H1 (cell line): ENCODE measurements around the gene RAB25. TPM values are rescaled to one million over a fixed set of nuclear protein-coding genes. Genes with fewer than 3 reads are reported as not detected.

ENCODE experiments used
- CTCF ChIA-PET: fragments of 300-600 bp; sonication (Branson Sonifier 250); formaldehyde crosslinking; loops from one replicate; lab custom pipeline; 2021; ENCODE audit not compliant: partially characterized antibody; lab: Charles Lee
- POLR2A ChIA-PET: fragments of 300-600 bp; sonication (Branson Sonifier 250); formaldehyde crosslinking; loops from one replicate; lab custom pipeline; 2021; ENCODE audit warnings: inconsistent platforms; ENCODE audit not compliant: partially characterized antibody; lab: Charles Lee
- DNase-seq, 2 experiments: peaks; one replicate each; pipeline versions ENCODE4 v3.0.0 to v3.0.0-alpha.2; 2010 to 2022; ENCODE audit warnings: low spot score in 2 of 2, low read depth in 1 of 2, mixed read lengths in 1 of 2
- FAIRE-seq: peaks from 2 replicates; lab custom pipeline; 2011; peaks lifted over from hg19 to GRCh38; lab: Jason Lieb, UNC
- H2AFZ ChIP-seq: 2 replicates; pipeline ENCODE4 v1.8.1; 2012; ENCODE audit warnings: low read length, inconsistent platforms
- H2AK5ac ChIP-seq: 2 replicates; pipeline ENCODE4 v1.6.1; 2013; ENCODE audit warnings: low read depth, low read length
- H2BK120ac ChIP-seq: replicated peaks from 2 replicates; pipeline ENCODE3; 2013; ENCODE audit warnings: low read depth, low read length, inconsistent platforms
- H2BK12ac ChIP-seq: 2 replicates; pipeline ENCODE4 v1.6.1; 2013; ENCODE audit warnings: low read depth, low read length
- H2BK15ac ChIP-seq: 2 replicates; pipeline ENCODE4 v1.6.1; 2013; ENCODE audit warnings: low read length
- H2BK20ac ChIP-seq: 2 replicates; pipeline ENCODE4 v1.6.1; 2013; ENCODE audit warnings: low read length
- H2BK5ac ChIP-seq: 2 replicates; pipeline ENCODE4 v1.6.1; 2013; ENCODE audit warnings: low read depth, low read length
- H3K14ac ChIP-seq: 2 replicates; pipeline ENCODE4 v1.6.1; 2013; ENCODE audit warnings: inconsistent platforms; ENCODE audit not compliant: insufficient read length
- H3K18ac ChIP-seq: 2 replicates; pipeline ENCODE4 v1.6.1; 2013; ENCODE audit warnings: low read length; ENCODE audit errors: extremely low read depth
- H3K23ac ChIP-seq: 2 replicates; pipeline ENCODE4 v1.6.1; 2013; ENCODE audit warnings: inconsistent platforms; ENCODE audit not compliant: insufficient read length
- H3K23me2 ChIP-seq: 2 replicates; pipeline ENCODE4 v1.6.1; 2013; ENCODE audit warnings: low read depth, low read length
- H3K27ac ChIP-seq: 2 replicates; pipeline ENCODE4 v1.6.1; 2011; ENCODE audit warnings: low read depth, low read length, inconsistent platforms
- H3K27me3 ChIP-seq, 4 experiments: replicated peaks in 1 of 4; 1 replicate in 1 of 4; 2 replicates in 3 of 4; pipeline versions ENCODE4 v1.6.1 to v1.8.1; 2011 to 2013; ENCODE audit warnings: low read length in 3 of 4, mild to moderate bottlenecking in 3 of 4, inconsistent platforms in 2 of 4, mixed read lengths in 2 of 4, moderate library complexity in 1 of 4; ENCODE audit not compliant: control insufficient read depth in 3 of 4, insufficient read depth in 3 of 4; ENCODE audit errors: extremely low read depth in 1 of 4
- H3K36me3 ChIP-seq, 4 experiments: 2 replicates each; pipeline versions ENCODE4 v1.6.1 to v1.8.1; 2011 to 2013; ENCODE audit warnings: mild to moderate bottlenecking in 4 of 4, low read length in 3 of 4, moderate library complexity in 2 of 4, control low read depth in 1 of 4, inconsistent platforms in 1 of 4; ENCODE audit not compliant: insufficient read depth in 4 of 4, control insufficient read depth in 2 of 4
- H3K4ac ChIP-seq: replicated peaks from 2 replicates; pipeline ENCODE3; 2013; ENCODE audit warnings: low read length, low read depth, mixed read lengths, inconsistent platforms; ENCODE audit not compliant: insufficient read length
- H3K4me1 ChIP-seq, 4 experiments: replicated peaks in 1 of 4; 1 replicate in 1 of 4; 2 replicates in 3 of 4; pipeline versions ENCODE4 v1.6.1 to v1.8.1; 2011 to 2013; ENCODE audit warnings: low read length in 3 of 4, inconsistent platforms in 2 of 4, mixed read lengths in 1 of 4; ENCODE audit not compliant: insufficient read depth in 4 of 4, control insufficient read depth in 3 of 4
- H3K4me2 ChIP-seq, 2 experiments: 2 replicates each; pipeline versions ENCODE4 v1.6.1 to v1.8.1; 2011 to 2013; ENCODE audit warnings: low read depth in 2 of 2, low read length in 2 of 2, control low read depth in 1 of 2, inconsistent platforms in 1 of 2, mild to moderate bottlenecking in 1 of 2; ENCODE audit not compliant: insufficient read depth in 1 of 2
- H3K4me3 ChIP-seq, 4 experiments: fragments of 200-600, 300-600 bp in 1 of 4; sonication (generic), shearing (Covaris generic), sonication (Bioruptor Twin) in 1 of 4; 2 replicates each; pipeline versions ENCODE4 v1.5.1 to v1.8.1; 2011 to 2016; ENCODE audit warnings: low read length in 4 of 4, low read depth in 3 of 4, control low read depth in 2 of 4, inconsistent platforms in 2 of 4, mild to moderate bottlenecking in 2 of 4, mixed read lengths in 1 of 4, moderate library complexity in 1 of 4; ENCODE audit not compliant: insufficient read depth in 2 of 4; ENCODE audit errors: extremely low read depth in 1 of 4
- H3K56ac ChIP-seq: replicated peaks from 2 replicates; pipeline ENCODE3; 2013; ENCODE audit warnings: low read depth, mild to moderate bottlenecking, mixed read lengths, low read length, inconsistent platforms; ENCODE audit not compliant: insufficient read length
- H3K79me1 ChIP-seq: 2 replicates; pipeline ENCODE4 v1.6.1; 2013; ENCODE audit warnings: low read depth, low read length, control low read depth
- H3K79me2 ChIP-seq, 2 experiments: 2 replicates each; pipeline versions ENCODE4 v1.6.1 to v1.8.1; 2012 to 2013; ENCODE audit warnings: low read length in 2 of 2, mild to moderate bottlenecking in 2 of 2, inconsistent platforms in 1 of 2; ENCODE audit not compliant: insufficient read depth in 2 of 2, control insufficient read depth in 1 of 2
- H3K9ac ChIP-seq, 4 experiments: replicated peaks in 1 of 4; 1 replicate in 1 of 4; 2 replicates in 3 of 4; pipeline versions ENCODE4 v1.6.1 to v1.8.1; 2011 to 2013; ENCODE audit warnings: low read depth in 3 of 4, low read length in 3 of 4, control low read depth in 2 of 4, mild to moderate bottlenecking in 2 of 4, moderate library complexity in 2 of 4, inconsistent platforms in 1 of 4; ENCODE audit errors: extremely low read depth in 1 of 4
- H3K9me3 ChIP-seq, 2 experiments: 2 replicates each; pipeline versions ENCODE4 v1.6.1 to v1.8.1; 2012 to 2013; ENCODE audit warnings: mild to moderate bottlenecking in 2 of 2, moderate library complexity in 2 of 2, control low read depth in 1 of 2, inconsistent platforms in 1 of 2, low read depth in 1 of 2, low read length in 1 of 2, mixed read lengths in 1 of 2; ENCODE audit not compliant: insufficient read depth in 2 of 2
- H4K20me1 ChIP-seq, 2 experiments: replicated peaks in 1 of 2; 2 replicates each; pipeline versions ENCODE3 to v1.8.1; 2011 to 2013; ENCODE audit warnings: inconsistent platforms in 2 of 2, low read length in 2 of 2, mild to moderate bottlenecking in 1 of 2; ENCODE audit not compliant: insufficient read depth in 2 of 2, control insufficient read depth in 1 of 2
- H4K5ac ChIP-seq: 2 replicates; pipeline ENCODE4 v1.6.1; 2013; ENCODE audit warnings: low read length, low read depth, mixed read lengths, inconsistent platforms; ENCODE audit not compliant: insufficient read length
- H4K8ac ChIP-seq: 2 replicates; pipeline ENCODE4 v1.8.0; 2013; ENCODE audit warnings: mild to moderate bottlenecking, moderate library complexity, low read length, inconsistent platforms; ENCODE audit not compliant: insufficient read depth; ENCODE audit errors: extremely low read depth
- H4K91ac ChIP-seq: replicated peaks from 2 replicates; pipeline ENCODE3; 2013; ENCODE audit warnings: low read length, mixed read lengths, inconsistent platforms; ENCODE audit not compliant: insufficient read length
- CTBP2 ChIP-seq: IDR thresholded peaks from 2 replicates; pipeline ENCODE4 v1.7.0; 2011; ENCODE audit warnings: borderline replicate concordance, mild to moderate bottlenecking, moderate library complexity, mixed read lengths, low read length; ENCODE audit not compliant: insufficient read depth, insufficient read length
- JUN ChIP-seq: IDR thresholded peaks from 2 replicates; pipeline ENCODE4 v1.6.1; 2011; ENCODE audit warnings: low read depth, mild to moderate bottlenecking, improper control_type of control experiment, low read length
- KDM5A ChIP-seq: fragments of 200-600 bp; IDR thresholded peaks from 2 replicates; pipeline ENCODE4 v1.7.1; 2012; ENCODE audit warnings: mild to moderate bottlenecking, low read length, inconsistent platforms, mixed read lengths
- SIRT6 ChIP-seq: IDR thresholded peaks from one replicate; pipeline ENCODE4 v1.7.1; 2012; ENCODE audit warnings: low read length, inconsistent platforms
- TAF1 ChIP-seq: IDR thresholded peaks from 2 replicates; pipeline ENCODE4 v1.6.1; 2011; ENCODE audit warnings: mild to moderate bottlenecking, low read depth, low read length
- TCF12 ChIP-seq: IDR thresholded peaks from 2 replicates; pipeline ENCODE4 v1.6.1; 2011; ENCODE audit warnings: low read depth, mild to moderate bottlenecking, low read length
- WGBS, 2 experiments: shearing (Covaris generic) in 1 of 2; methylation state at CpG; one replicate each; pipeline versions ENCODE4 v1.1.6 to v1.1.7; 2013 to 2015; ENCODE audit warnings: low lambda C conversion rate in 2 of 2, mixed read lengths in 2 of 2, inconsistent platforms in 1 of 2, low coverage in 1 of 2, missing lambda C conversion rate in 1 of 2; ENCODE audit not compliant: insufficient replicate concordance in 2 of 2, insufficient coverage in 1 of 2, insufficient read length in 1 of 2; ENCODE audit errors: extremely low coverage in 1 of 2, missing lambda C conversion rate in 1 of 2; 5-methylcytosine and 5-hydroxymethylcytosine counted together
- polyA plus RNA-seq, 7 experiments: library from polyadenylated mRNA; depleted of rRNA in 3 of 7; stranded (reverse) in 5 of 7; unstranded in 2 of 7; fragments of >200 nt in 5 of 7; fragments of 200-250 nt in 2 of 7; gene quantifications; 1 replicate in 5 of 7; 2 replicates in 1 of 7; 4 replicates in 1 of 7; pipeline versions ENCODE4 v1.2.1 to v1.2.3, GENCODE V29; 2011 to 2013; ENCODE audit warnings: missing spikeins in 2 of 7, mixed read lengths in 2 of 7
- total RNA-seq: library from RNA; stranded (reverse); fragmentation: NEBNext Ultra II Directional; extraction: Animal tissue kit (Norgen Biotek cat#: 25700); gene quantifications from 2 replicates; pipeline ENCODE4 v1.2.1, GENCODE V29; 2021
- TF ChIP-seq, protein P1 (sequence below): IDR thresholded peaks from 2 replicates; pipeline ENCODE4 v1.6.1; 2012; ENCODE audit warnings: low read length, inconsistent platforms
- TF ChIP-seq, protein P2 (sequence below): IDR thresholded peaks from 2 replicates; pipeline ENCODE4 v1.6.1; 2011; ENCODE audit warnings: low read length, improper control_type of control experiment

Gene RAB25
- total and polyA plus RNA-seq, 2 of the 8 experiments (the other 6 are each of a cell fraction or from before 2014, with no cell fraction given): 34.8 to 98.2 TPM

DNA sequence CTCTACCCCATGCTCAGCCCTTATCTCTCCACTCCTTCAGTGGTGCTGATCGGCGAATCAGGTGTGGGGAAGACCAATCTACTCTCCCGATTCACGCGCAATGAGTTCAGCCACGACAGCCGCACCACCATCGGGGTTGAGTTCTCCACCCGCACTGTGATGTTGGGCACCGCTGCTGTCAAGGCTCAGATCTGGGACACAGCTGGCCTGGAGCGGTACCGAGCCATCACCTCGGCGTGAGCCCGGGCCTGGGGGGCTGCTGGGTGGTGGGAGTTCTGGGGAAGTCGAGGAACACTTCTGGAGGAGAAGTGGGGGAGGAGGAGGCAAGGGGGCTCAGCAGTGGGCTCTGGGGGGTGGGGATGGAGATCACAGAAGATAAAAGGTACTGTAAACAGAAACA, 4.9 kb downstream of the RAB25 start:
- Histone ChIP-seq H3K36me3 (0 out of 8 replicates have a peak, but pooled peaks cover 0 to 2% (median 0%) of the 10 kb centered on the region in 4 experiments), H3K27ac (no peak overlapping the region), H2AFZ (no peak overlapping the region), H2BK15ac (no peak overlapping the region), H4K91ac (no peak overlapping the region), H3K4me1 (peaks cover 0 to 22% (median 13%) of the 10 kb centered on the region in 4 experiments; a peak in 6 of 7 replicates), H2BK120ac (no peak overlapping the region), H3K27me3 (no peaks in the 10 kb centered on the region), H3K9me3 (no peaks in the 10 kb centered on the region), H2BK12ac (no peak overlapping the region; the same call in 1 of the 2 replicates), H4K5ac (no peak overlapping the region), H3K56ac (no peak overlapping the region), H4K20me1 (peaks cover 3 to 12% of the 10 kb centered on the region in 2 experiments), H3K4ac (no peak overlapping the region), H3K23ac (no peak overlapping the region), H3K9ac (no peak overlapping the region), H4K8ac (no peak overlapping the region), H2BK5ac (no peak overlapping the region), H3K4me2 (no peak overlapping the region), H3K79me1 (no peaks in the 10 kb centered on the region), H3K4me3 (no peak overlapping the region), H3K79me2 (peaks cover 0 to 4% of the 10 kb centered on the region in 2 experiments; a peak in 1 of 4 replicates), H3K18ac (no peak overlapping the region), H2BK20ac (no peak overlapping the region), H2AK5ac (no peak overlapping the region), H3K23me2 (peaks cover 6% of the 10 kb centered on the region), H3K14ac (no peak overlapping the region)
- ChIA-PET POLR2A (interaction anchor here (0.6 to 7.3 kb wide), 15 partner anchors 7 to 162 kb away, joined by 3 to 37 read pairs (median 4); partner anchors contain the start of genes LAMTOR2, SSR2 and UBQLN4), CTCF (interaction anchor here (0.5 to 10.0 kb wide), 59 partner anchors 7 to 1407 kb away, joined by 3 to 139 read pairs (median 5); partner anchors contain the start of genes ARHGEF2, KHDC4, LAMTOR2 and SSR2)
- DNase-seq: no peak
- no peak for FAIRE-seq
- 85% methylated on average over 16 of the region's 16 CpGs; no CpG with 5 or more reads in 1 of the 2 experiments for WGBS, 2 experiments
- no peak for TF ChIP-seq TCF12
- no peak for TF ChIP-seq SIRT6
- TF ChIP-seq, protein P1, sequence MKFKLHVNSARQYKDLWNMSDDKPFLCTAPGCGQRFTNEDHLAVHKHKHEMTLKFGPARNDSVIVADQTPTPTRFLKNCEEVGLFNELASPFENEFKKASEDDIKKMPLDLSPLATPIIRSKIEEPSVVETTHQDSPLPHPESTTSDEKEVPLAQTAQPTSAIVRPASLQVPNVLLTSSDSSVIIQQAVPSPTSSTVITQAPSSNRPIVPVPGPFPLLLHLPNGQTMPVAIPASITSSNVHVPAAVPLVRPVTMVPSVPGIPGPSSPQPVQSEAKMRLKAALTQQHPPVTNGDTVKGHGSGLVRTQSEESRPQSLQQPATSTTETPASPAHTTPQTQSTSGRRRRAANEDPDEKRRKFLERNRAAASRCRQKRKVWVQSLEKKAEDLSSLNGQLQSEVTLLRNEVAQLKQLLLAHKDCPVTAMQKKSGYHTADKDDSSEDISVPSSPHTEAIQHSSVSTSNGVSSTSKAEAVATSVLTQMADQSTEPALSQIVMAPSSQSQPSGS: no peak
- no peak for TF ChIP-seq KDM5A
- TF ChIP-seq CTBP2: no peak
- TF ChIP-seq, protein P2, sequence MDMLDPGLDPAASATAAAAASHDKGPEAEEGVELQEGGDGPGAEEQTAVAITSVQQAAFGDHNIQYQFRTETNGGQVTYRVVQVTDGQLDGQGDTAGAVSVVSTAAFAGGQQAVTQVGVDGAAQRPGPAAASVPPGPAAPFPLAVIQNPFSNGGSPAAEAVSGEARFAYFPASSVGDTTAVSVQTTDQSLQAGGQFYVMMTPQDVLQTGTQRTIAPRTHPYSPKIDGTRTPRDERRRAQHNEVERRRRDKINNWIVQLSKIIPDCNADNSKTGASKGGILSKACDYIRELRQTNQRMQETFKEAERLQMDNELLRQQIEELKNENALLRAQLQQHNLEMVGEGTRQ: no peak
- TF ChIP-seq JUN: no peak
- TF ChIP-seq TAF1: no peak
